ENCODE data around the gene KIT.

GRCh38 chr4:54743562-54743961, 85.8 kb downstream of the KIT start:
- TF ChIP-seq CTCF (IDR thresholded peaks at IDR 0.05; ENCODE audit: poor library complexity) = no peak
- no peak for TF ChIP-seq EZH2 (IDR thresholded peaks at IDR 0.05; ENCODE audit: borderline replicate concordance)
- TF ChIP-seq EZH2phosphoT487 (IDR thresholded peaks at IDR 0.05; ENCODE audit: low read depth, severe bottlenecking, unreplicated experiment) = no peak
